ENCODE results near the gene RBP5. TPM values are rescaled to one million over a fixed set of nuclear protein-coding genes. Genes with fewer than 3 reads are reported as not detected.

The RBP5 gene
- total RNA-seq, 2 experiments from 2014 or later: not detected

GRCh38 chr12:7144414-7145120 lies 15.9 kb upstream of the RBP5 start:
- Mint-ChIP-seq H3K27me3 (no peaks in the 10 kb centered on the region), H3K4me1 (no peaks in the 10 kb centered on the region), H3K27ac (no peak overlapping the region), H3K36me3 (ENCODE audit: low read depth) (peaks cover 20% of the 10 kb centered on the region), H3K4me3 (no peak overlapping the region), H3K9me3 (ENCODE audit: low read depth) (no peaks in the 10 kb centered on the region)
- intact Hi-C loops (cut with DNase I, micrococcal nuclease): loop anchor here in 1 of 2 experiments (5.0 kb wide), 1 partner anchor 493 kb away; no protein-coding TSS in a partner anchor
- DNase-seq: no peak
- peak; percentile 34 for ATAC-seq
- POLR2A ChIA-PET: no interaction called here
- CTCF ChIA-PET: interaction anchor here (0.5 to 3.0 kb wide), 23 partner anchors 10 to 595 kb away, joined by 3 to 17 read pairs (median 3); partner anchors contain the start of gene PEX5

GRCh38 chr12:7143564-7143963 lies 14.9 kb upstream of the RBP5 start:
- intact Hi-C loops (cut with DNase I, micrococcal nuclease): loop anchor here in 1 of 2 experiments (5.0 kb wide), 1 partner anchor 494 kb away; no protein-coding TSS in a partner anchor
- POLR2A ChIA-PET: no interaction called here

GRCh38 chr12:7142809-7143465 lies 14.2 kb upstream of the RBP5 start:
- ATAC-seq (no peak), DNase-seq (no peak)
- Mint-ChIP-seq H3K27me3 (no peaks in the 10 kb centered on the region), H3K4me3 (no peak overlapping the region), H3K27ac (no peak overlapping the region), H3K9me3 (ENCODE audit: low read depth) (no peaks in the 10 kb centered on the region), H3K4me1 (no peaks in the 10 kb centered on the region), H3K36me3 (ENCODE audit: low read depth) (peaks cover 15% of the 10 kb centered on the region)
- intact Hi-C loops (cut with DNase I, micrococcal nuclease): loop anchor here (1.0 to 5.0 kb wide), 3 partner anchors 45 to 495 kb away; no protein-coding TSS in a partner anchor
- POLR2A ChIA-PET: no interaction called here
- CTCF ChIA-PET: interaction anchor here (0.6 to 1.6 kb wide), 4 partner anchors 18 to 47 kb away, joined by 3 to 4 read pairs (median 3); partner anchors contain the start of gene PEX5

More at GRCh38 chr12:7143564-7143963, 14.9 kb upstream of the RBP5 start:
- Mint-ChIP-seq H3K36me3 (ENCODE audit: low read depth) (peaks cover 16% of the 10 kb centered on the region), H3K27ac (no peak overlapping the region), H3K4me1 (no peaks in the 10 kb centered on the region), H3K9me3 (ENCODE audit: low read depth) (no peaks in the 10 kb centered on the region), H3K27me3 (no peaks in the 10 kb centered on the region), H3K4me3 (no peak overlapping the region)
- CTCF ChIA-PET: interaction anchor here (1.2 to 3.0 kb wide), 6 partner anchors 11 to 51 kb away, joined by 3 to 17 read pairs (median 4); no protein-coding TSS in a partner anchor
- DNase-seq (no peak), ATAC-seq (no peak)

GRCh38 chr12:7142056-7142644 lies 13.5 kb upstream of the RBP5 start:
- H3K27ac Mint-ChIP-seq: no peak overlapping the region
- peaks cover 15% of the 10 kb centered on the region for H3K36me3 Mint-ChIP-seq (ENCODE audit: low read depth)
- H3K4me3 Mint-ChIP-seq: no peak overlapping the region
- H3K9me3 Mint-ChIP-seq (ENCODE audit: low read depth): no peaks in the 10 kb centered on the region
- no peaks in the 10 kb centered on the region for H3K4me1 Mint-ChIP-seq
- intact Hi-C loops (cut with DNase I, micrococcal nuclease): loop anchor here (1.0 to 5.0 kb wide), 3 partner anchors 46 to 496 kb away; no protein-coding TSS in a partner anchor
- peak; percentile 93 for ATAC-seq
- CTCF ChIA-PET: interaction anchor here (0.6 to 1.8 kb wide), 9 partner anchors 11 to 86 kb away, joined by 3 to 6 read pairs (median 3); partner anchors contain the start of genes C1RL and PEX5
- no peaks in the 10 kb centered on the region for H3K27me3 Mint-ChIP-seq
- DNase-seq: peak; percentile 74
- POLR2A ChIA-PET: no interaction called here

GRCh38 chr12:7141351-7142005 lies 12.8 kb upstream of the RBP5 start:
- ChIA-PET POLR2A (no interaction called here), CTCF (interaction anchor here (0.8 to 1.8 kb wide), 6 partner anchors 12 to 85 kb away, joined by 3 to 6 read pairs (median 4); partner anchors contain the start of genes C1RL and PEX5)
- H3K4me1 Mint-ChIP-seq: no peaks in the 10 kb centered on the region
- no peaks in the 10 kb centered on the region for H3K9me3 Mint-ChIP-seq (ENCODE audit: low read depth)
- H3K4me3 Mint-ChIP-seq: no peak overlapping the region
- H3K27me3 Mint-ChIP-seq: no peaks in the 10 kb centered on the region
- H3K27ac Mint-ChIP-seq: no peak overlapping the region
- ATAC-seq (no peak), DNase-seq (no peak)
- intact Hi-C loops (cut with DNase I, micrococcal nuclease): loop anchor here (1.0 to 5.0 kb wide), 3 partner anchors 47 to 497 kb away; no protein-coding TSS in a partner anchor
- peaks cover 17% of the 10 kb centered on the region for H3K36me3 Mint-ChIP-seq (ENCODE audit: low read depth)

GRCh38 chr12:7139200-7139599 lies 10.5 kb upstream of the RBP5 start:
- H3K9me3 Mint-ChIP-seq (ENCODE audit: low read depth): no peaks in the 10 kb centered on the region
- DNase-seq (no peak), ATAC-seq (no peak)
- H3K27ac Mint-ChIP-seq: no peak overlapping the region
- no peak overlapping the region for H3K4me3 Mint-ChIP-seq
- H3K4me1 Mint-ChIP-seq: no peaks in the 10 kb centered on the region
- intact Hi-C loops (cut with DNase I, micrococcal nuclease): no loop called here
- no peaks in the 10 kb centered on the region for H3K27me3 Mint-ChIP-seq
- peaks cover 26% of the 10 kb centered on the region for H3K36me3 Mint-ChIP-seq (ENCODE audit: low read depth)
- ChIA-PET CTCF (interaction anchor here (0.6 to 1.9 kb wide), 3 partner anchors 28 to 288 kb away, joined by 3 to 6 read pairs (median 3); no protein-coding TSS in a partner anchor), POLR2A (no interaction called here)

- POLR2A ChIA-PET: interaction anchor here (0.5 kb wide), 1 partner anchor 449 kb away, joined by 5 read pairs; the partner anchor contains the start of gene ZNF384
These were observed 9.2 kb upstream of the RBP5 start for GRCh38 chr12:7137908-7138307.

GRCh38 chr12:7136676-7137075 lies 8.0 kb upstream of the RBP5 start:
- intact Hi-C loops (cut with DNase I, micrococcal nuclease): no loop called here
- Mint-ChIP-seq H3K27ac (no peak overlapping the region), H3K36me3 (ENCODE audit: low read depth) (peaks cover 20% of the 10 kb centered on the region), H3K4me3 (no peak overlapping the region), H3K27me3 (no peaks in the 10 kb centered on the region), H3K4me1 (peaks cover 4% of the 10 kb centered on the region), H3K9me3 (ENCODE audit: low read depth) (no peaks in the 10 kb centered on the region)
- ATAC-seq (no peak), DNase-seq (no peak)
- POLR2A ChIA-PET: no interaction called here
- CTCF ChIA-PET: interaction anchor here (1.1 kb wide), 1 partner anchor 28 kb away, joined by 5 read pairs; the partner anchor contains the start of gene C1RL

More at GRCh38 chr12:7137908-7138307, 9.2 kb upstream of the RBP5 start:
- CTCF ChIA-PET: no interaction called here
- DNase-seq (no peak), ATAC-seq (no peak)
- Mint-ChIP-seq H3K4me3 (no peak overlapping the region), H3K27me3 (no peaks in the 10 kb centered on the region), H3K9me3 (ENCODE audit: low read depth) (no peaks in the 10 kb centered on the region), H3K36me3 (ENCODE audit: low read depth) (peaks cover 24% of the 10 kb centered on the region), H3K4me1 (no peaks in the 10 kb centered on the region), H3K27ac (no peak overlapping the region)
- intact Hi-C loops (cut with DNase I, micrococcal nuclease): no loop called here

GRCh38 chr12:7136071-7136470 lies 7.4 kb upstream of the RBP5 start:
- no peak overlapping the region for H3K4me3 Mint-ChIP-seq
- ChIA-PET POLR2A (no interaction called here), CTCF (interaction anchor here (1.1 kb wide), 1 partner anchor 27 kb away, joined by 5 read pairs; the partner anchor contains the start of gene C1RL)
- DNase-seq: no peak
- intact Hi-C loops (cut with DNase I, micrococcal nuclease): no loop called here
- no peaks in the 10 kb centered on the region for H3K27me3 Mint-ChIP-seq
- H3K9me3 Mint-ChIP-seq (ENCODE audit: low read depth): no peaks in the 10 kb centered on the region
- no peak overlapping the region for H3K27ac Mint-ChIP-seq
- no peak for ATAC-seq
- peaks cover 16% of the 10 kb centered on the region for H3K36me3 Mint-ChIP-seq (ENCODE audit: low read depth)
- H3K4me1 Mint-ChIP-seq: peaks cover 11% of the 10 kb centered on the region

GRCh38 chr12:7134396-7135166 lies 5.9 kb upstream of the RBP5 start:
- DNase-seq: no peak
- ChIA-PET POLR2A (no interaction called here), CTCF (no interaction called here)
- H3K4me1 Mint-ChIP-seq: peaks cover 21% of the 10 kb centered on the region
- peaks cover 16% of the 10 kb centered on the region for H3K36me3 Mint-ChIP-seq (ENCODE audit: low read depth)
- H3K27ac Mint-ChIP-seq: no peak overlapping the region
- H3K27me3 Mint-ChIP-seq: no peaks in the 10 kb centered on the region
- intact Hi-C loops (cut with DNase I, micrococcal nuclease): no loop called here
- no peak overlapping the region for H3K4me3 Mint-ChIP-seq
- ATAC-seq: no peak
- no peaks in the 10 kb centered on the region for H3K9me3 Mint-ChIP-seq (ENCODE audit: low read depth)
